ENCODE results near the gene ARRB1. TPM values are rescaled to one million over a fixed set of nuclear protein-coding genes. Genes with fewer than 3 reads are reported as not detected.

The ARRB1 gene
- total RNA-seq, 1 donor from 2014 or later: 8.8 TPM

DNA sequence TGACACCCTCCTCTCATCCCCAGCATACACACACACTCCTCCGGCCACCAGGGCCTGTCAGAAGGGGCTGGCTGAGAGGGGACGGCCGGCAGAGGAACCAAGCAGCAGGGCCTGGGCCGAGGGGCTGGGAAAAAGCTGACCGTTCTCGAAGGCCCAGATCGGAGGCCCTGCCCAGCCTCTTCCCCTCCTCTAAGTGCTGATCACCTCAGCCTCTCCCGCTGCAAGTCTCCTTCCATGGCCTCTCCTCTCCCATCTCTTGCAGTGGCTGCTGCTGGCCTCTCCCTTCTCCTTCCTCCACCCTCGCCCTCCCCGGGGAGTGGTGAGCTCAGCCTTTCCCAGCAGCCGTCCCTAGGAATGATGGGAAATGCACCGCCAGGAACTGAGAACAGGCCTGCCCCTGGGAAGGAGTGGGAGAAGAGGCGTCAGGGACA lies 39.6 kb downstream of the ARRB1 start:
- no peak for DNase-seq (ENCODE audit: low read depth)
- Histone ChIP-seq H3K4me3 (ENCODE audit: low read depth, low read length) (no peak overlapping the region), H3K27me3 (ENCODE audit: control insufficient read depth, insufficient read depth, low read length) (no peaks in the 10 kb centered on the region), H3K36me3 (ENCODE audit: control insufficient read depth, insufficient read depth, low read length) (peaks cover 1% of the 10 kb centered on the region)
- TF ChIP-seq, protein P1, sequence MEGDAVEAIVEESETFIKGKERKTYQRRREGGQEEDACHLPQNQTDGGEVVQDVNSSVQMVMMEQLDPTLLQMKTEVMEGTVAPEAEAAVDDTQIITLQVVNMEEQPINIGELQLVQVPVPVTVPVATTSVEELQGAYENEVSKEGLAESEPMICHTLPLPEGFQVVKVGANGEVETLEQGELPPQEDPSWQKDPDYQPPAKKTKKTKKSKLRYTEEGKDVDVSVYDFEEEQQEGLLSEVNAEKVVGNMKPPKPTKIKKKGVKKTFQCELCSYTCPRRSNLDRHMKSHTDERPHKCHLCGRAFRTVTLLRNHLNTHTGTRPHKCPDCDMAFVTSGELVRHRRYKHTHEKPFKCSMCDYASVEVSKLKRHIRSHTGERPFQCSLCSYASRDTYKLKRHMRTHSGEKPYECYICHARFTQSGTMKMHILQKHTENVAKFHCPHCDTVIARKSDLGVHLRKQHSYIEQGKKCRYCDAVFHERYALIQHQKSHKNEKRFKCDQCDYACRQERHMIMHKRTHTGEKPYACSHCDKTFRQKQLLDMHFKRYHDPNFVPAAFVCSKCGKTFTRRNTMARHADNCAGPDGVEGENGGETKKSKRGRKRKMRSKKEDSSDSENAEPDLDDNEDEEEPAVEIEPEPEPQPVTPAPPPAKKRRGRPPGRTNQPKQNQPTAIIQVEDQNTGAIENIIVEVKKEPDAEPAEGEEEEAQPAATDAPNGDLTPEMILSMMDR (IDR thresholded peaks at IDR 0.05; ENCODE audit: insufficient read depth, low read length, poor library complexity, severe bottlenecking): no peak

- no peak overlapping the region for H3K4me3 ChIP-seq (ENCODE audit: low read depth, low read length)
- no peaks in the 10 kb centered on the region for H3K27me3 ChIP-seq (ENCODE audit: control insufficient read depth, insufficient read depth, low read length)
- DNase-seq (ENCODE audit: low read depth): no peak
- peaks cover 1% of the 10 kb centered on the region for H3K36me3 ChIP-seq (ENCODE audit: control insufficient read depth, insufficient read depth, low read length)
- TF ChIP-seq, protein P1 (IDR thresholded peaks at IDR 0.05; ENCODE audit: insufficient read depth, low read length, poor library complexity, severe bottlenecking): no peak
These were observed 42.5 kb downstream of the ARRB1 start for GRCh38 chr11:75308986-75309385.

- TF ChIP-seq, protein P1 (IDR thresholded peaks at IDR 0.05; ENCODE audit: insufficient read depth, low read length, poor library complexity, severe bottlenecking): no peak
- DNase-seq (ENCODE audit: low read depth): no peak
- Histone ChIP-seq H3K27me3 (ENCODE audit: control insufficient read depth, insufficient read depth, low read length) (no peaks in the 10 kb centered on the region), H3K4me3 (ENCODE audit: low read depth, low read length) (no peak overlapping the region), H3K36me3 (ENCODE audit: control insufficient read depth, insufficient read depth, low read length) (peaks cover 1% of the 10 kb centered on the region)
These were observed 43.3 kb downstream of the ARRB1 start for GRCh38 chr11:75308116-75308515.

- TF ChIP-seq, protein P1 (IDR thresholded peaks at IDR 0.05; ENCODE audit: insufficient read depth, low read length, poor library complexity, severe bottlenecking): no peak
- DNase-seq (ENCODE audit: low read depth): no peak
- H3K4me3 ChIP-seq (ENCODE audit: low read depth, low read length): no peak overlapping the region
- peaks cover 1% of the 10 kb centered on the region for H3K36me3 ChIP-seq (ENCODE audit: control insufficient read depth, insufficient read depth, low read length)
- H3K27me3 ChIP-seq (ENCODE audit: control insufficient read depth, insufficient read depth, low read length): no peaks in the 10 kb centered on the region
These were observed 44.4 kb downstream of the ARRB1 start for GRCh38 chr11:75307058-75307457.

- DNase-seq (ENCODE audit: low read depth): no peak
- TF ChIP-seq, protein P1 (IDR thresholded peaks at IDR 0.05; ENCODE audit: insufficient read depth, low read length, poor library complexity, severe bottlenecking): no peak
These were observed 44.9 kb downstream of the ARRB1 start for GRCh38 chr11:75306529-75306928.

DNA sequence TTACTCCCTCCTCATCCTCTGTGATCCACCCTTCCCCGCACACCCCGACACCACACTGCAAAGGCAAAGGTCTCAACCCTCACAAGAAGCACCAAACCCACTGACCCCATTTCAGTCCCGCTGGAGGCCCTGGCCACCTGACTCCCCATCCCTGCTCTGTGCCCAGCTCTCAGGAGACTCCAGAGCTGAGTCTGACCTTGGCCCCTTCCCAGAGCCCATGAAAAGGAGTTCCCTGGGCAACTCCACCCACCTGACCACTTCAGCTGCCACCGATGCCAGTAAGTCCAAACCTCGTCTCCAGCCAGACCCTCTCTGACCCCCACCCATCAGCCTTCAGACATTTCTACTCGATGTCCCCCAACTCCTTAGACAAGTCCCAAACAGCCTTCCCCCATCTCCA lies 45.5 kb downstream of the ARRB1 start:
- Histone ChIP-seq H3K36me3 (ENCODE audit: control insufficient read depth, insufficient read depth, low read length) (peaks cover 1% of the 10 kb centered on the region), H3K4me3 (ENCODE audit: low read depth, low read length) (no peak overlapping the region), H3K27me3 (ENCODE audit: control insufficient read depth, insufficient read depth, low read length) (no peaks in the 10 kb centered on the region)
- no peak for DNase-seq (ENCODE audit: low read depth)
- TF ChIP-seq, protein P1 (IDR thresholded peaks at IDR 0.05; ENCODE audit: insufficient read depth, low read length, poor library complexity, severe bottlenecking): no peak

More at GRCh38 chr11:75306529-75306928, 44.9 kb downstream of the ARRB1 start:
- Histone ChIP-seq H3K36me3 (ENCODE audit: control insufficient read depth, insufficient read depth, low read length) (peaks cover 1% of the 10 kb centered on the region), H3K27me3 (ENCODE audit: control insufficient read depth, insufficient read depth, low read length) (no peaks in the 10 kb centered on the region), H3K4me3 (ENCODE audit: low read depth, low read length) (no peak overlapping the region)
